Coronary artery (tissue), 2 donors: ENCODE results near the gene OR2AJ1.

Experiments used
- DNase-seq: peaks from one replicate; pipeline ENCODE4 v3.0.0-alpha.2; 2017; ENCODE audit warnings: low spot score
- H3K27ac ChIP-seq, 2 donors: fragments of 200-600 bp; sonication (generic); one replicate each; pipeline ENCODE4 v1.5.1; 2016 to 2019
- H3K4me3 ChIP-seq: fragments of 200-600 bp; sonication (generic); 2 replicates; pipeline ENCODE4 v1.5.1; 2016; ENCODE audit warnings: mild to moderate bottlenecking, moderate library complexity
- CTCF ChIP-seq: fragments of 200-600 bp; sonication (generic); IDR thresholded peaks from one replicate; pipeline ENCODE4 v1.5.1; 2019; ENCODE audit warnings: antibody characterized with exemption

Gene OR2AJ1

GRCh38 chr1:247905910-247906503 lies 18.7 kb upstream of the OR2AJ1 start:
- no peak for DNase-seq
- H3K27ac ChIP-seq = peak overlapping the region in 1 of 2 donors; percentile 15
- H3K4me3 ChIP-seq = peak overlapping the region; percentile 64
- no peak for TF ChIP-seq CTCF

GRCh38 chr1:247906504-247907047 lies 18.1 kb upstream of the OR2AJ1 start:
- no peak for DNase-seq
- no peak for TF ChIP-seq CTCF
- Histone ChIP-seq H3K27ac (peak overlapping the region in 1 of 2 donors; percentile 15), H3K4me3 (peak overlapping the region; percentile 64)

- no peak overlapping the region for H3K4me3 ChIP-seq
- H3K27ac ChIP-seq = no peak overlapping the region
- DNase-seq = no peak
- TF ChIP-seq CTCF = no peak
Measured at GRCh38 chr1:247908766-247909165, 15.9 kb upstream of the OR2AJ1 start.

- H3K4me3 ChIP-seq = no peak overlapping the region
- TF ChIP-seq CTCF = no peak
- no peak for DNase-seq
- no peak overlapping the region for H3K27ac ChIP-seq
Measured at GRCh38 chr1:247913786-247914185, 10.9 kb upstream of the OR2AJ1 start.

- Histone ChIP-seq H3K4me3 (no peak overlapping the region), H3K27ac (no peak overlapping the region)
- no peak for TF ChIP-seq CTCF
- no peak for DNase-seq
Measured at GRCh38 chr1:247914941-247915662, 9.6 kb upstream of the OR2AJ1 start.

GRCh38 chr1:247919952-247920351 lies 4.7 kb upstream of the OR2AJ1 start, which contains the start of gene OR2T8:
Gene OR2T8 (plus strand): TSS chr1:247920252. CDS start chr1:247921018, 766 bp downstream.
- TF ChIP-seq CTCF = no peak
- no peak within 1 kb of the TSS for H3K4me3 ChIP-seq
- H3K27ac ChIP-seq = no peak within 1 kb of the TSS
- no peak for DNase-seq
